GM19463 (cell line): ENCODE measurements around the gene LGR6.
"Not testable (repeated sequence)": the region's sequence is repeated elsewhere in the genome, so short reads cannot be mapped to it uniquely, and the experiment has no call there.

Experiments used
- ATAC-seq: cut with Tn5 transposase; IDR thresholded peaks from one replicate; pipeline ENCODE4 v1.9.1; 2021; ENCODE audit warnings: mild to moderate bottlenecking, moderate library complexity; ENCODE audit not compliant: unreplicated experiment

LGR6 gene

GRCh38 chr1:202237052-202237451 lies 43.5 kb downstream of the LGR6 start:
- ATAC-seq: peak; percentile 68

- no peak for ATAC-seq
These were observed 45.3 kb downstream of the LGR6 start for GRCh38 chr1:202238914-202239313.

- ATAC-seq: not testable (repeated sequence)
These were observed 46.6 kb downstream of the LGR6 start for GRCh38 chr1:202240226-202240625.

GRCh38 chr1:202240956-202241355 lies 47.4 kb downstream of the LGR6 start:
- no peak for ATAC-seq

GRCh38 chr1:202241376-202242079 lies 47.9 kb downstream of the LGR6 start:
- no peak for ATAC-seq

GRCh38 chr1:202242080-202242419 lies 48.5 kb downstream of the LGR6 start:
- ATAC-seq: no peak

GRCh38 chr1:202243006-202243405 lies 49.4 kb downstream of the LGR6 start:
- no peak for ATAC-seq

- no peak for ATAC-seq
These were observed 51.3 kb downstream of the LGR6 start for GRCh38 chr1:202244841-202245261.

- ATAC-seq: no peak
These were observed 51.8 kb downstream of the LGR6 start for GRCh38 chr1:202245391-202245790.

GRCh38 chr1:202247104-202247503 lies 53.5 kb downstream of the LGR6 start:
- no peak for ATAC-seq

GRCh38 chr1:202247837-202248795 lies 54.5 kb downstream of the LGR6 start:
- ATAC-seq: no peak

GRCh38 chr1:202248861-202249260 lies 55.3 kb downstream of the LGR6 start:
- no peak for ATAC-seq

- ATAC-seq: no peak
These were observed 55.8 kb downstream of the LGR6 start for GRCh38 chr1:202249436-202249835.

GRCh38 chr1:202249846-202250245 lies 56.2 kb downstream of the LGR6 start:
- no peak for ATAC-seq

GRCh38 chr1:202250982-202251381 lies 57.4 kb downstream of the LGR6 start:
- no peak for ATAC-seq

- no peak for ATAC-seq
These were observed 58.0 kb downstream of the LGR6 start for GRCh38 chr1:202251424-202252256.

GRCh38 chr1:202252271-202252670 lies 58.7 kb downstream of the LGR6 start:
- ATAC-seq: no peak

GRCh38 chr1:202254454-202255252 lies 61.1 kb downstream of the LGR6 start:
- ATAC-seq: no peak

- ATAC-seq: no peak
These were observed 61.7 kb downstream of the LGR6 start for GRCh38 chr1:202255343-202255742.

GRCh38 chr1:202259705-202260104 lies 66.1 kb downstream of the LGR6 start:
- ATAC-seq: no peak
